Osteoblast (primary cell): Measurements from ENCODE around the gene DIABLO. TPM values are rescaled to one million over a fixed set of nuclear protein-coding genes. Genes with fewer than 3 reads are reported as not detected.
A peak's percentile ranks its signal among the peaks of the same experiment; 100 is the strongest.

Source experiments
- DNase-seq: peaks from one replicate; pipeline ENCODE4 v3.0.0; 2011; ENCODE audit warnings: low spot score, mixed read lengths; ENCODE audit not compliant: insufficient read length; ENCODE audit errors: missing footprints
- H2AFZ ChIP-seq: 2 replicates; pipeline ENCODE4 v1.6.0; 2011; ENCODE audit warnings: mild to moderate bottlenecking, low read length
- H3K27ac ChIP-seq: 2 replicates; pipeline ENCODE4 v1.5.1; 2011; ENCODE audit warnings: mild to moderate bottlenecking, low read depth, low read length, moderate library complexity
- H3K27me3 ChIP-seq: 2 replicates; pipeline ENCODE4 v1.6.0; 2012; ENCODE audit warnings: mild to moderate bottlenecking, control low read depth, inconsistent platforms, low read length, moderate library complexity; ENCODE audit not compliant: insufficient read depth
- H3K36me3 ChIP-seq: 2 replicates; pipeline ENCODE4 v1.5.1; 2011; ENCODE audit warnings: mild to moderate bottlenecking, low read length, control low read depth, moderate library complexity; ENCODE audit not compliant: insufficient read depth
- H3K4me1 ChIP-seq: 2 replicates; pipeline ENCODE4 v1.5.1; 2011; ENCODE audit warnings: mild to moderate bottlenecking, low read length, control low read depth, moderate library complexity; ENCODE audit not compliant: insufficient read depth
- H3K4me2 ChIP-seq: 2 replicates; pipeline ENCODE4 v1.6.0; 2011; ENCODE audit warnings: mild to moderate bottlenecking, low read length; ENCODE audit not compliant: insufficient read depth
- H3K4me3 ChIP-seq: fragments of 200-600 bp; sonication (generic); 3 replicates; pipeline ENCODE4 v1.5.1; 2012; ENCODE audit warnings: mild to moderate bottlenecking, low read length, inconsistent platforms; ENCODE audit not compliant: insufficient read depth
- H3K79me2 ChIP-seq: 2 replicates; pipeline ENCODE4 v1.6.0; 2012; ENCODE audit warnings: mild to moderate bottlenecking, low read length, control low read depth, inconsistent platforms; ENCODE audit not compliant: insufficient read depth
- H3K9me3 ChIP-seq: 2 replicates; pipeline ENCODE4 v1.5.1; 2011; ENCODE audit warnings: low read depth, low read length, control low read depth
- H4K20me1 ChIP-seq: 2 replicates; pipeline ENCODE4 v1.6.0; 2012; ENCODE audit warnings: mild to moderate bottlenecking, low read length, control low read depth; ENCODE audit not compliant: insufficient read depth
- CTCF ChIP-seq: IDR thresholded peaks from 2 replicates; pipeline ENCODE4 v1.5.1; 2011; ENCODE audit warnings: mild to moderate bottlenecking, low read depth, low read length, moderate library complexity; ENCODE audit errors: extremely low read depth
- total RNA-seq: library from RNA; depleted of rRNA; stranded (reverse); fragments of >200 nt; gene quantifications from 2 replicates; pipeline ENCODE4 v1.2.3, GENCODE V29; 2012

Gene DIABLO
- total RNA-seq, 1 donor: 64.4 TPM

GRCh38 chr12:122194804-122195203, 31.0 kb downstream of the DIABLO start:
- H3K4me2 ChIP-seq: no peak overlapping the region
- peaks cover 2% of the 10 kb centered on the region for H3K9me3 ChIP-seq
- H3K79me2 ChIP-seq: no peaks in the 10 kb centered on the region
- H3K27me3 ChIP-seq: no peaks in the 10 kb centered on the region
- H3K4me1 ChIP-seq: peaks cover 11% of the 10 kb centered on the region
- no peak overlapping the region for H2AFZ ChIP-seq
- no peaks in the 10 kb centered on the region for H4K20me1 ChIP-seq
- no peak overlapping the region for H3K27ac ChIP-seq
- no peak for DNase-seq
- H3K36me3 ChIP-seq: no peaks in the 10 kb centered on the region
- no peak overlapping the region for H3K4me3 ChIP-seq
- no peak for TF ChIP-seq CTCF

GRCh38 chr12:122192441-122192840, 33.4 kb downstream of the DIABLO start:
- no peaks in the 10 kb centered on the region for H3K36me3 ChIP-seq
- no peak overlapping the region for H3K4me2 ChIP-seq
- H3K27ac ChIP-seq: no peak overlapping the region

GRCh38 chr12:122190842-122191668, 34.8 kb downstream of the DIABLO start:
- no peak overlapping the region for H2AFZ ChIP-seq
- no peaks in the 10 kb centered on the region for H3K79me2 ChIP-seq
- no peak overlapping the region for H3K4me2 ChIP-seq
- H3K4me1 ChIP-seq: no peaks in the 10 kb centered on the region
- no peak overlapping the region for H3K4me3 ChIP-seq
- peak; percentile 97 for DNase-seq
- peaks cover 2% of the 10 kb centered on the region for H3K9me3 ChIP-seq
- H4K20me1 ChIP-seq: no peaks in the 10 kb centered on the region
- H3K27me3 ChIP-seq: no peaks in the 10 kb centered on the region
- TF ChIP-seq CTCF: peak; percentile 87
- H3K36me3 ChIP-seq: no peaks in the 10 kb centered on the region
- no peak overlapping the region for H3K27ac ChIP-seq

More at GRCh38 chr12:122192441-122192840, 33.4 kb downstream of the DIABLO start:
- Histone ChIP-seq H2AFZ (no peak overlapping the region), H4K20me1 (no peaks in the 10 kb centered on the region), H3K4me3 (no peak overlapping the region), H3K79me2 (no peaks in the 10 kb centered on the region), H3K9me3 (peaks cover 2% of the 10 kb centered on the region), H3K27me3 (no peaks in the 10 kb centered on the region), H3K4me1 (peaks cover 2% of the 10 kb centered on the region)
- TF ChIP-seq CTCF: no peak
- DNase-seq: no peak

GRCh38 chr12:122189626-122190475, 36.0 kb downstream of the DIABLO start:
- no peak for TF ChIP-seq CTCF
- DNase-seq: no peak

More at GRCh38 chr12:122189626-122190475, 36.0 kb downstream of the DIABLO start:
- no peaks in the 10 kb centered on the region for H3K79me2 ChIP-seq
- no peaks in the 10 kb centered on the region for H3K36me3 ChIP-seq
- H3K27me3 ChIP-seq: no peaks in the 10 kb centered on the region
- no peak overlapping the region for H3K4me3 ChIP-seq
- H3K27ac ChIP-seq: no peak overlapping the region
- H3K4me2 ChIP-seq: no peak overlapping the region
- H4K20me1 ChIP-seq: no peaks in the 10 kb centered on the region
- H3K9me3 ChIP-seq: no peaks in the 10 kb centered on the region
- H3K4me1 ChIP-seq: no peaks in the 10 kb centered on the region
- no peak overlapping the region for H2AFZ ChIP-seq
